Mucosa of gallbladder (tissue), 1 donor: ENCODE measurements around the gene TIMM8B. TPM values are rescaled to one million over a fixed set of nuclear protein-coding genes. Genes with fewer than 3 reads are reported as not detected.
A peak's percentile ranks its signal among the peaks of the same experiment; 100 is the strongest.
"Not testable (repeated sequence)": the region's sequence is repeated elsewhere in the genome, so short reads cannot be mapped to it uniquely, and the experiment has no call there.

Experiments used
- DNase-seq: peaks from one replicate; pipeline ENCODE4 v3.0.0-alpha.2; 2020; ENCODE audit warnings: low spot score
- total RNA-seq: library from RNA; stranded (reverse); gene quantifications from one replicate; pipeline ENCODE4 v1.2.1, GENCODE V29; 2021
- donor health status: DM: no; HTN: no; CAD: no.

Gene TIMM8B, protein sequence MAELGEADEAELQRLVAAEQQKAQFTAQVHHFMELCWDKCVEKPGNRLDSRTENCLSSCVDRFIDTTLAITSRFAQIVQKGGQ
- 47.9 TPM for total RNA-seq

DNA sequence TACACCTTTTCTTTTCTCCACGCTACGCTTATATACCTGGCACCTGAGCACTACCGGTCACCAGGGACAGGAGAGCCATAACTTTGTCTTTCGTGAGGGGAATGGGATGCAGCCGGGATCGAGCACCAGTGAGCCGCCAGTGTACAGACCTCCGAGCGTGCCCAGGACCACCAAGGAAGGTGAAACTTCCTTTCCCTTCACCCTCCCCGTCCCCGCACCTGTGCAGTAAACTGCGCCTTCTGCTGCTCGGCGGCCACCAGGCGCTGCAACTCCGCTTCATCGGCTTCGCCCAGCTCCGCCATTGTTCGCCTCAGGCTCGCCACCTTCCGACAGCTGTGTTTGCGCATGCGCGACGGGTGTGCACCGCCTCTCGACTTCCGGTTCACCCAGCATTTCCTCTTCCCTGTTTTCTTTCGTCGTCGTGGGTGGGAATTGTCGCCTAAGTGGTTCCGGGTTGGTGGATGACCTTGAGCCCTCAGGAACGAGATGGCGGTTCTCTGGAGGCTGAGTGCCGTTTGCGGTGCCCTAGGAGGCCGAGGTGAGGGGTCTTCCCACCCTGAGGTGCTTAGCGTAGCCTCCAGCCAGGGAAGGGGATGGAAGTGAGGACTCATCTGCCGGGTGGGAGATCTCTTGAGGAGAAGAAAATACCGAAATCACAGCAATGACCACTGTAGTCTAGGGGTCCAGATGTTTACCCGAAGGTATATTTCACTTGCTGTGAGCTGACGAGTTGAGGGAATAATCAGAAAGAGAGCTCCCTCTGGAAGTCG is at the start of gene TIMM8B, which contains the start of gene SDHD:
TIMM8B (minus strand) TSS at position 335 of the 770 bp plus-strand sequence; CDS start at position 302, 33 bp downstream.
SDHD (plus strand) TSS at position 452 of the 770 bp plus-strand sequence; CDS start at position 487, 35 bp downstream.
- peak; percentile 97 for DNase-seq

DNA sequence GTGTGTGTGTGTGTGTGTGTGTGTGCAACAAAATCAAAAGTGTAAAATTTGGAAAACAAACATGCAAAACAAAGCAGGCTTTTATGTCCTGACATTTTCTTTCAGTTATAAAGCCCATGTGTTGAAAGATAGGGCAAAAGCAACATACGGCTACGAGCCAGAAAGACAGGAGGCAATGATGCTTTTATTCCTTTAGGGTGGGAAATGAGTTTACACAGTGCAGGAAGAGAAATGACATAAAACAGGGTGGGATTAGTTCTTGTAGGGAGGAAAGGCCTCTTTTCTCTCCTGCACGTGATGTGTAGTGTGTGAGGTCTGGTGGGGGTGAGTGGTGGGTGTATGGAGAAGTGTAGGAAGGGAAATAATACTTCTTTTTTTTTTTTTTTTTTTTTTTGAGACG is 47.9 kb upstream of the TIMM8B start:
- DNase-seq = no peak

DNA sequence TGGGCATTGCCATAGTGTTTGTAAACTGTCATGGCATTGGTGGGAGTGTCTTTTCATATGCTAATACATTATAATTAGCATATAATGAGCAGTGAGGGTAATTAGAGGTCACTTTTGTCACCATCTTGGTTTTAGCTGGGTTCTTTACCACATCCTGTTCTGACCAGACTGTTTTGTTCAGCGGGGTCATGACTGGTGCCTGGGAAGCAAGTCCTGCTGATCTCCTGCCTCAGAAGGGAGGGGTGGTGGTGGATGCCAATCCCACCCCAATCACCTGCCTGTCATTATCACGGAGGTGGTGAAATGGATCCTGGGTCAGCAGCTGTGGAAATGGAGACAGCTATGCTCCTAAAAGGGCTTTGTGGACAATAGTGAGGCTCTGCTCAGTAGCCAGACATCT is 46.2 kb upstream of the TIMM8B start:
- no peak for DNase-seq

DNA sequence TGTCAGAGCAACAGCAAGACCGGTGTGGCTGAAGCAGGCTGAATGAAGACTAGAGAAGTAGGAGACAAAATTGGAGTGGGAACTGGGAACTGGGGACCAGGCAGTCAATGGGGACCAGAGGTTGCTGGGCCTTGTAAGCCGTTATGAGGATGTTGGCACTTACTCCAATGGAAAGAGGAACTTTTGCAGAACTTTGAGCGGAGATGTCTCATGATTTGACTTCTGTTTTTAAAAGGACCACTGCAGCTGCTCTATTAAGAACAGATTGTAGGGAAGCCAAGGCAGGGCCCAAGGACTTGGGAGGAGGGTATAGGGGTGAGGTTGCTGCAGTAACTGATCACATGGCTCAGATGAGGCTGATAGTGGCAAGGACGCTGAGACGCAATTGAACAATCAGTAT is 43.1 kb upstream of the TIMM8B start:
- peak; percentile 26 for DNase-seq

DNA sequence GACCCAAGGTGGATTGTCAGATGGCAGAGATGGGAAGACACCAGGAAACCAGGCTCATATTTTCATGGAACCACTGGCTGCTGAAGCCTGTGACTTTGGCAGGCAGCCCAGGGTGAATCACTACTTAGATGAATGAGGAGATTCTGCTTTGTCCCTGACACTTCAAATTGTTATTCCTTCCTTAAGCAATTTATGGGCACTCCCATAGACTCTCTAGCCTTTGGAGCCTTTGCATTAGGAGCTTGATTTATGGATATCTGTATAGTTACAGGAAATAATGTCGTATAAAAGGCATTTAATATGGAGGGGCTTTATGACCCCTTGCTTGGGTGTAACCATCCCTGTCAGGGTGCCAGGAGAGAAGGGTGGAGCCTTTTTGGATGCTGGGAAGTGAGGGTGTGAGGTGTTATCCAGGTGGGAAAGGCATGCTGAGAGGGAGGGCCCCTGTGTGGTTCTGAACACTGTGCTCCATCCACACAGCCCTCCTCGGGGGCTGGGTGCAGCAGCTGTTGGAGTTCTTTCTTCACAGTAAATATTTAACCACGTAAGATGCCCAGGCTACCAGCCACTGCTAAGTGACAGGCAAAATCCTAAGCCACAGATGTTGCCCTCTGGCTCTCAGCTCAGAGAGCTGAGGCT is 42.0 kb upstream of the TIMM8B start:
- DNase-seq = peak; percentile 67

DNA sequence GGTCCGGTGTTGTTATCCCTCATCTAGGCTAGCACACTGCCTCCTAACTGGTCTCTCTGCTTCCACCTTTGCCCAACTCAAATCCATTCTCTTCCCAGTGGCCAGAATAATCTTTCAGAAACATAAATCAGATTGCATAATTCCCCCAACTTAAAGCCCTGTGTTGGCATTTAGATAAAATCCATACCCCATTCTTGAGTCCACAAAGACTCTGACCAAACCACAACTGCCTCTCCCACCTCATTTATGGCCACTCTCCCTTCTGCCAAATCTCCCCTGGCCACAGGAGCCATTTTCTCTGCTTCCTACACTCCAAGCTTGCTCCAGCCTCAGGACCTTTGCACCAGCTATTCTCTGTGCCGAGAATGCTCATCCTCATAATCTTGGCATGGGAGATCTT is 40.5 kb upstream of the TIMM8B start:
- no peak for DNase-seq

DNA sequence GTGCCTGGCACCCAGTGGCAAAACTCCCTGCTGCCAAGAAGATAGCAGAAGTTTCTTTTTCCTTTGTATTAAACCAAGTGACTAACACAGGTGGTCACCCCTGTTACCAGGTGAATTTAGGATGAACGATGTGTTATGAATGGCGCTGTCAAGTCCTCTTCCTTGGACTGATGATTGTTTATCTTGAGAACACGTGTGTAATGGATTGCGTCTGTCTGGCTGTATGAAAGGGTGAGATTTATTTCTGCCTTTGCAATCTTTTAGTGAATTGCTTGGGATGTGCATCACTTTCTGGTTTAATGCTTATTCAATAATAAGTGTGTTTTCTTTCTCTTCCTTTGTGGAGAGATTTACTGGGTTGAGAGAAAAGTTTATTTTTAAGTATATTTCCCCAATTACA is 36.6 kb upstream of the TIMM8B start:
- DNase-seq = no peak

DNA sequence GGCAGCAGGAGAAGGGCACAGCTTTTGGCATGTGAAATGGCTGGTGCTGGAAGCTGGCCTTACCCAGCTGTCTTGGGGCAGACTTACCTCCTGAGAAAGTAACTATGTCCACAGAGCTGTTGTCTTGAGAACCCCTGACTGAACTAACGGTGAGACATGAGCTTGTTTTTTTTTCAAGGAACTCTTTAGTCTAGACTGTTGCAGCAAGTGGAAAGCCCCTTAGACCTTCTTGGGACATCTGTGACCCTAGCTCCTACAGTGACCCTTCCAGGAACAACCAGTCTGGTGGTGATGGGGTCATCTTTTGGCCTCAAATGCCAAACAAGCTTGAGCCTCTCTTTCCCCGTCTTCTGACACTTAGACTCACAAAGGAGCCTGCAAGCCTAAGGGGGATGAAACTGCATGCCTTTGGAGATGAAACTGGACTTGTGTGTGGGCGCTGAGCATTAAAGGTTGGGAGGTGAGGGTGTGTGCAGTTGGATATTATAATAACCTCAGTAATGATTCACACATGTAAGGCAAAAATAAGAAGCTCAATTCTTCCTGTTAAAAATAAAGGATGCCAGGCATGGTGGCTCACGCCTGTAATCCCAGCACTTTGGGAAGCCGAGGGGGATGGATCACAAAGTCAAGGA is 35.5 kb upstream of the TIMM8B start:
- no peak for DNase-seq

DNA sequence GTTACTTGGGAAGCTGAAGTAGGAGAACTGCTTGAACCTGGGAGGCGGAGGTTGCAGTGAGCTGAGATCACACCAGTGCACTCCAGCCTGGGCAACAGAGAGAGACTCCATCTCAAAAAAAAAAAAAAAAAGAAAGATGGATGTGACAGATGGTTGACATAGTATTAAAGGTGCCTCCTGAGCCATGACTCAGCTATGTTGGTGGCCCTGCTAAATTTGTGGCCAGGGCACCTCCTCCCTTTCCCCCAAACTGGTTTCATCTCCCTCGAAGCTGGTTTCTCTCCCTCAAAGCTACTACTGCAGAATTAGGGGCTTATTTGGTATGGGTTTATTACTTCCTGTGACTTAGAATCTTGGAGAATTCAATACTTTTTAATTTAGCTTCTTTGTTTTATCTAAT is 31.6 kb upstream of the TIMM8B start:
- no peak for DNase-seq

DNA sequence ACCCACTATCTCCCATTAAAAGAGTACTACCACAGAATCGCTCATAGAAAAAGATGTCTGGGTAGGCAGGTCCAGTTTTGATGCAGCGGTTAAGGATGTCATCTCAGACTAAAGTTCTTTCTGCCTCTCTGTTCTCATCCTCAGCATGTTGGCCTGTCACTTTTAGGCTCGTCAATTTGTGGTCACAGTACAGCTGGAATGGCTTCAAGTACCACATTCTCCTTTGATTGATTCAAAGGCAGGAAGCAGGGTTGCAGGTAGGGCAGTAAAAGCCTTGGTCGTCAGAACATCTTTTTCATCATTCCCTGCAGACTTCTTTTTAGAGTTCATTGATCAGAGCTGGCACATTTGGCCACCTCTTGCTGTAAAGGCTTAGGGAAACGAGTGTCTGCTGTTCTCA is 28.8 kb upstream of the TIMM8B start:
- DNase-seq = no peak

DNA sequence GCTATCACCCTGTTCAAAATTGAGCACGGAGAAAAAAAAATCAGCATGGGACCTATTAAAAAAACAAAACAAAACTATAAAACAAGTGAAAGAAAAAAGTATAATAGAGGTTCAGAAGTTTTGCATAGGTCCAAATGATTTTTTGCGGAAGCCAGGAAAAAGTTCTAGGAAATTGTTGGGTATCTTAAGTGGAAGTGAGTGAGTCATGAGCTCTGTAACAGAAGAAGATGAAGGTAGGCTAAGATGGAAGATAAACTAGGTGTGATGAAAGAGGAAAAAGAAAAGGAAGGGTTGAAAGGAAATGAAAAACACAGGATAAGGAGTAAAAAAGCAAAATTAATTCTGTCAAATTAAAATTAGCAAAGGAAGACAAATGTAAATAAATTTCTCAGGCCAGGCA is 27.9 kb upstream of the TIMM8B start:
- no peak for DNase-seq

DNA sequence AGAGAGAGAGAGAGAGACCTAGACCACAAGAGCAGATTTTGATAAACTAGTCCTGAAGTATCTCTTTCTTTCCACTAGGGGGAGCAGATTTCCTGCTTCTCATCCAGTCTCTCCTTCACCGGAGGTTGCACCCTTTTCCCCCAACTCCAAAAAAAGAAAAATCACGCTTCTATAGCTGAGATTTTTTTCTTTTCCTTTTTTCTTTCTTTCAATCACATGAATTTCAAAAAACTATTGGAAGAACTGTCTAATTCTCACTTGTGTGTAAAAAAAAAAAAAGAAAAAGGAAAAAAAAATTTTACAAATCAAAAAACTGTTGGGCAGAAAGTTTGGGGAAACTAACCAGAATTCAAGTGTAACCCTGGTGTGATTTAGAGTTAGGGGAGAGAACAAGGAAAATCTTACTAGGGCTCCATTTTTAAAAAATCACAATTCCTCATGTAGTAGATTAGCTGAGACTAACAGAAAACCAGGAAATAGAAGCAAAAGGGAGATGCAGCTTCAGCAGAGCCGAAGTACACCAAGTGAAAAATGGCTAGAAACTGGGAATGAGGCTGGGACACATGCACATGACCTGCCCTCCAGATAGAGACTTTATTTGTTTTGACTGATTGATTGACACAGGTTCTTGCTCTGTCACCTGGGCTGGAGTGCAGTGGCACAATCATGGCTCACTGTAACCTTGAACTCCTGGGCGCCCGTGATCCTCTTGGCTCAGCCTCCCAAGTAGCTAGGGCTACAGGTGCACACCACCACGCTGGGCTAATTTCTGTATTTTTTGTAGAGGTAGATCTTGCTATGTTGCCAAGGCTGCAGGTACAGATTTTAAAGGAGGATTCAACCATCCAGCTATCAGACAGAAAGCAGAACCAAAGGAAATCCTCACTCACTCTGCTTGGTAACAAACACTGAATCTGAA is 27.2 kb upstream of the TIMM8B start:
- no peak for DNase-seq

DNA sequence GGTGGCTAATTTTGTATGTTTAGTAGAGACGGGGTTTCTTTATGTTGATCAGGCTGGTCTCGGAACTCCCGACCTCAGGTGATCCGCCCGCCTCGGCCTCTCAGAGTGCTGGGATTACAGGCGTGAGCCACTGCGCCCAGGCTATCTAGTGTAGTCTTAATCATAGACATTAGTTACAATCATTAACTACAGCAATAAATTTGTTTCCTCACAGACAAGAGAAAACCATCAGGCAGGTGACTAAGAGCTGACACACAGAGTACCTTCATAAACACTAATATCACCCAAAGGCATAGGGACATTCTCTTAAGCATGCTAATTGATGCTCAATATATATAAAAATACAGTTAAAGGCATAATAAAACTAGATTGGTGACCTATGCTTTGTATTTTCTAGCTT is 19.5 kb upstream of the TIMM8B start:
- DNase-seq = no peak

DNA sequence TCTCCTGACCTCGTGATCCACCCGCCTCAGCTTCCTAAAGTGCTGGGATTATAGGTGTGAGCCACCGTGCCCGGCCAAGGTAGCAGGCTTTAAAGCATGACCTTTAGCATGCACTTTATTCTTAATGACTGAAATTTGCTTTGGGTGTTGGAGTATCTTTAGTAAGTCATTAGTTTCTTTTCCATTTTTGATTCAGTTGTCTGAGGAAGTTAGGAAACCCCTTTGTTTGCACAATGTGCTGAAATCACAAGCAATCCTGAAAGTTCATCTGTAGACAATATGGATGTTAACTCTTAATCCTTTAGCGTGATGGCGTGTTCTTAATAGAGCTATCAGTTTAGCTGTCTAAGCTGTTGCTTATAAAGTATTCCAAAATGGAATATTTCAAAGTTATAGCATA is 16.9 kb upstream of the TIMM8B start:
- DNase-seq = no peak

DNA sequence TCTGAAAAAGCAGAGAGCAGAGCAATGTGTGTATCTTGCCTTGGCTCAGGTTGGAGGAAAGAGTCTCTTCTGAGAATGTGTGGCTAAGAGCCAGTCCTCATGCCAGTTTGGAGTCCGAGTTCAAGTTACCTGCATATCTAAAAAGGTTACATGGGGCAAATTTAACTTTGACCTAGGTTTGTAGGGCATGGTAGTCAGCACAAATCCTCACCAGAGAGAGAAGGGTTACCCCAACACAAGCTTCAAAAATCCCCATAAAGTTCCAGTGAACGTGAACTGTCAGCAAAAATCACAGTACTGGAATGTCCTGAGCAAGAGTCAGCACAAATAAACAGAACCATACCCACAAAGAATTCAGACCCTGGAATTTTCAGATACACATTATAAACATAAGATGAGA is 13.9 kb upstream of the TIMM8B start:
- no peak for DNase-seq

DNA sequence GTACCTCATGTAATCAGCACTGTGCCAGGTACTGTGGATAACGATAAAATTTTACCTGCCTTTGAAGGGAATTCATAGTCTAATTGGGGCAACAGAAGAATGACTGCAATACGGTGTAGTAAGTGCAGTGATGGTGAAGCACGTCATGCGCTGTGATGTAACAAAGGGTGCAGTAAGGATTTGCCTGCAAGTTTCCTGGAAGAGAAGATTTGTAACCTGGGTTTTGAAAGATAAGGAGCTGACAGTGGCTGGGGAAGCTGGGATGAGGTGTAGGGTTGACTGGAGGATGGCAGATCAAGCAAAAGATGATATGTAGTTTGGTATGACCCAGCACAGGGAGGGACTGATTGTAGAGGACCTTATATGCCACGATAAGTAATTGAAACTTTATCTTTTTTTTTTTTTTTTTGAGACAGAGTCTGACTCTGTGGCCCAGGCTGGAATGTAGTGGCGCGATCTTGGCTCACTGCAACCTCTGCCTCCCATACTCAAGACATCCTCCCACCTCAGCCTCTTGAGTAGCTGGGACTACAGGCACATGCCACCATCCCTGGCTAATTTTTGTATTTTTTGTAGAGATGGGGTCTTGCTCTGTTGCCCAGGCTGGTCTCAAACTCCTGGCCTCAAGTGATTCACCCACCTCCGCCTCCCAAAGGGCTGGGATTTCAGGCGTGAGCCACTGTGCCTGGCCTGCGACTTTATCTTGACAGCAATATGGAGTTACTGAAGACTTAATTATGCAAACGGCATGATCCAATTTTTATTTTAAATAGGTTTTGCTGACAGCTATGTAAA is 11.4 kb upstream of the TIMM8B start:
- no peak for DNase-seq

DNA sequence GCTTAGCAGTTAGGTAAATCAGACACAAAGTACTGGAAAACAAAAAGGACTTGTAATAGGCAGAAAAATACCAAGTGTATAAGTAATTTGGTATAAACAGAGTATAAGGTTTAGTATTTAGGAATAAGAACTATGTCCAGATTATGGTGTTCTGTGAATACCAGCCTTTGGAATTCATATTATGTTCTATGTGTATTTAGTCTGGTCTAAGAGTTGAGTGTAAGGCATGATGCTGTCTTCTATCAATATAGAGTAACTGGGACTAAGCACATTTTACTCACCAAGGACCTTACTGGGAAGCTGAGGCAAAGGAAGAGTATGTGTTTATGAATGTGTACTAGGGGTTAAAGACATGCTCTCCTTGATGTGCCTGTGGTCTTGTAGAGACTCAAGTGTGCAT is 9.6 kb upstream of the TIMM8B start:
- DNase-seq = no peak

DNA sequence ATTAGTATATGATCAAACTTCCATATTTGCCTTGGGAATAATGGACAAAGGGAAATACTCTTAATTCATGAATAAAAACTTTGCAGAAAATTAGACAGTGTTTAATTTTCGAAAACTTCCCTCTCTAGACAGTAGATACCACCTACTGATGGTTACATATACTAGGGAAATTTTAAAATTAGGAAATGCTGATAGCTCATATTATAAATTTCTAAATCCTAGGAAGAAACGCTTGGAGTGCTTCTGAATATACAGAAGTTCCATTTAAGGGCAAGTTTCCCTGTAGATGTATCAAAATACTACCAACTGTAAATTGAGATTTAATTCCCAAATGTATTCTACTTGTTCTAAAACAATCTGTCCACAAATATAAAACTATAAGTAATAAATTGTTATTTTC is 8.7 kb upstream of the TIMM8B start:
- not testable (repeated sequence) for DNase-seq

DNA sequence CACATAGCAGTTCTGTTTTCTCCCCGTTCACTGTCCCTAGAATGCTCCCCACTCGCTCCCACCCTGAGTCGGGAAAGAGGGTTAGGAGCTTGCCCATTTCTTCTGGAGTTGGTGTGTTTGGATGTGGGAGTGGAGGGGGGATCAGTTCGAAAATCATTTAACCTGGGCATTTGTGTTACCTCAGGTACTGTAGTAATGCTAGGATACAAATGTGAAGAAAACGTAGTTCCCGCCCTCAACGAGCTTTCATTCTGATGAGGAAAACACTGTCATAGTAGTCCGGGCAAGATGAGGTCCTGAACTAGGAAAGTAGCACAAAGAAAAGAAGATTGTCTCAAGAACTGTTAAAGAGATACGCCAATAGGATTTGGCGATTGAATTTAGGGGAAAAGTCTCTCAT is 656 bp upstream of the TIMM8B start:
- no peak for DNase-seq

DNA sequence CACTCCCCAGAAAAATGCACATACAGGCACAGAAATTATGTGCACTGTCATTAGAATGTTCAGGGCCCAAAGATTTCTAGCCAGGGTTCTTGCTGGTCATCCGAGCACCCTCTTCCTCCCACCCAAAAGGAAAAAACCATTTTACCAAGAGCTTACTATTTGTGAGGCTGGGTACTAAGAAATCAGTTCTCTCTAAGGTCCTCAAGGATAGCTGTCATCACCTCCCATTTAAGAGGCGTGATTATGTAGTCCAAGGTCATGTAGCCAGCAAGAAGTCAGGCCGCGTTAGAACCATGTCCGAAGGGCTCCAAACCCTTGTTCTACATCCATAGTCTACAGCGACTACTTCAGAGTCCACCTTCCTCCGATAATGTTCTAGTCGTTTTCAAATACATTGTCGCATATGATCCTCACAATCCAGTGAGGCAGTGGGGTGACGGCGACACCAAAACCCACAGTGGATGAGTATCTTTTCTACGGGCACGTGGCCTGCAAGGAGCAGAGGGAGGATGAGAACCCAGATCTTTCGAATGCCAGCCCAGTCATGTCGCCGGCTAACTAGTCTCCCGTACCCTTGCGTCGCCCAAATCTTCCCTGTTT is 634 bp downstream of the TIMM8B start:
- no peak for DNase-seq
